Measurements from ENCODE around the gene GAL3ST2.
"Not testable (repeated sequence)": the region's sequence is repeated elsewhere in the genome, so short reads cannot be mapped to it uniquely, and the experiment has no call there.

The GAL3ST2 gene

DNA sequence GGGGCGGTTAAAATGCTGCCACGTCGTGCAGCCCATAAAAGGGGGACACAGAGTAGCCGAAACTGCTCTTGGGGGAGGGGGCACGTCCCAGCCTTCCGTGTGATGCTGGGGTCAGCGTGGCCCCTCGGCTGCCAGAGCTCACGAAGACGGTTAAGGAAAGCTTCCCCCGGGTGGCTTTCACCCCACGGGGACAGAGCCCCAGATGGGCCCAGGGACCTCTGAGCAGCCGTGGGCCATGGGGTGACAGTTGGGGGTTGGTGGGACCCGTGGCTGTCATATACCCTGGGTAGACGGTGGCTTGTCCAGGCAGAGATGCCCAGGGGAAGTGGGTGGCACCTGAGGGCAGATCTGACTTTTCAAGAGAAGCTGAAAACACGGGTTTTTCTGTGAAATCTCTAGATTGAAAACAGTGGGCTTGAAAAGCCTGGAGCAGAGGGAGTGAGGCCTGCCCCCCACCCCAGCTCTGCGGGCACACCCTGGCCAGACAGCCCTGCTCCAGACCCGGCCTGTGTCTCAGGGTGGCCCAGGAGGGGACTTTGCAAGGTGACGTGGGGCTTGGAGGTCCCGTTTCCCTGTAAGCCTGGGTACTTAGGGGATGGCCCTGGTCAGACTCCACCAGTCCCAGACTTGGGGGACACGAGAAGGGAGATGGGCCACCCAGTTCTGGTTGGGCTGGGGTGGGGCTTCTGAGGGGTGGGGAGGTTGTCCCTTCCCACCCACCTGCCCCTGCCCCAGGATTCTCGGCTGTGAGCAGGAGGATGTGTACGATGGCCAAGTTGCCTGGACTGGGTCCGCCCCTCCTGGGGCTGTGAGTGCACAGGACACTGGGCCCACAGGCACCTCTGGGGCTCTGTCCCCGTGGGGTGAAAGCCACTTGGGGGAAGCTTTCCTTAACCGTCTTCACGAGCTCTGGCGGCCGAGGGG lies 33.0 kb downstream of the GAL3ST2 start:
- peak; percentile 56 for DNase-seq

GRCh38 chr2:241810307-241811200 lies 33.9 kb downstream of the GAL3ST2 start:
- peak; percentile 52 for DNase-seq

DNA sequence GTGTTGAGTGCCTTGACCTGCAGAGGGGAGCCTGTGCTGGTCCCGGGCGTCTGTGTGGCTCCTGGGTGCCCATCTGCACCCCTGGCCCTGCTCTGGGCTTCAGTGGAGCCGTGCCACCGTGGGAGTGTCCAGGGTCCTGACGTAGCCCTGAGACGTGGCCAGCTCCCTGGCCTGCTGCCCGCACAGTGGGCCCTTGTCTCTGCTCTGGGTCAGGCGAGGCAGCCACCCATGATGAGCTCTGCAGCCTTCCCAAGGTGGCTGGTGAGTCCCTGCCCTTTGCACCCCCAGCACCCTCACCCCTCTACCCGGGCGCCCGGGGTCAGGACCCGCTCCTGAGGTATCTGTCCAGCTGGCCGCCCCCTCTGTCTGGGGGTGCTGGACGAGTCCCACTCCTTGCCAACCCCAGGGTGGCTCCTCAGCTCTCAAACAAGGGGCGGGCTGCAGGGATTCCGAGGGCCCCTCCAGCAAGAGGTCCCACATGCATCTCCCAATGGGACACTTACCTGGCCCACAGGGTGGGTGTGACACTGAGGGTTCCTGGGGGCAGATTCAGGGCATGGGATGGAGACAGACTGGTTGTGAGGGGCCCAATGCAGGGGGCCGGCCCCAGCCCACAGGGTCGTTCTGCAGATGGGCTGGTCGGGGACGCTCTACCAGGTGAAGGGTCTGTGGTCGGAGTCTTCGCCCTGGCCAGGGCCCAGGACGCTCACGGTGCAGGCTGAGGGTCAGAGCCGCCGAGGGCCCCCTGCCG lies 34.8 kb downstream of the GAL3ST2 start:
- no peak for DNase-seq

GRCh38 chr2:241811952-241812729 lies 35.5 kb downstream of the GAL3ST2 start:
- peak; percentile 55 for DNase-seq

GRCh38 chr2:241812730-241813643 lies 36.4 kb downstream of the GAL3ST2 start:
- DNase-seq = peak; percentile 55

DNA sequence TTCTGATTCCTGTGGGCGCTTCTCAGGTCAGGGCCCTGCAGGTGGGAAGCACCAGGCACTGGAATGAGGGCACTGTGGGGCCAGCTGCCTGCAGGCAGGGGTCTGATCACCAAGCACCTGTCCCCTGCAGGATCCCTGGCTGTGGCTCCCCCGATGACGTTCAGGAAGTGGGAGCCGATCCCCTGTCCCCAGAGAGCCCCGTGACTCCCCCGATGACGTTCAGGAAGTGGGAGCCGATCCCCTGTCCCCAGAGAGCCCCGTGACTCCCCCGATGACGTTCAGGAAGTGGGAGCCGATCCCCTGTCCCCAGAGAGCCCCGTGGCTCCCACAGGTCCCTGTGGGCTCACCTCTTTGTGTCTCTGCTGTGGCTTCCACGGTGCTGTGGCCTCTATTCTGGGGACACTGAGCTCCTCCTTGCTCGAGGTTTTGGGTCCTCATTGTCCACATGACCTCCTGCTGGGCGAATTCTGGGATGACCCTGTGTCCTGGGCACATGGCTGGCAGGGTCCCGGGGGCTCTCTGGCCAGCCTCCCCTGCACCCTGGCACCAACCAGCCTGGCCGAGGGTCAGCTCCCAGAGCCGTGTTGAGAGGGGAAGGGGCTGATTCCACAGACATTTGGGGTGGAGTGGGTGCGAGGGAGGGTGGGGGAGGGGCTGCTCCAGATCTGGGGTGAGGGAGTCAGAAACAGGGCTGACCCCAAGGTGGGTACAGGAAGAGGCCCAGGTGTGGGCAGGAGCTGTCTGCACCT lies 37.2 kb downstream of the GAL3ST2 start:
- DNase-seq = no peak

GRCh38 chr2:241814393-241814642 lies 37.7 kb downstream of the GAL3ST2 start:
- DNase-seq = no peak

DNA sequence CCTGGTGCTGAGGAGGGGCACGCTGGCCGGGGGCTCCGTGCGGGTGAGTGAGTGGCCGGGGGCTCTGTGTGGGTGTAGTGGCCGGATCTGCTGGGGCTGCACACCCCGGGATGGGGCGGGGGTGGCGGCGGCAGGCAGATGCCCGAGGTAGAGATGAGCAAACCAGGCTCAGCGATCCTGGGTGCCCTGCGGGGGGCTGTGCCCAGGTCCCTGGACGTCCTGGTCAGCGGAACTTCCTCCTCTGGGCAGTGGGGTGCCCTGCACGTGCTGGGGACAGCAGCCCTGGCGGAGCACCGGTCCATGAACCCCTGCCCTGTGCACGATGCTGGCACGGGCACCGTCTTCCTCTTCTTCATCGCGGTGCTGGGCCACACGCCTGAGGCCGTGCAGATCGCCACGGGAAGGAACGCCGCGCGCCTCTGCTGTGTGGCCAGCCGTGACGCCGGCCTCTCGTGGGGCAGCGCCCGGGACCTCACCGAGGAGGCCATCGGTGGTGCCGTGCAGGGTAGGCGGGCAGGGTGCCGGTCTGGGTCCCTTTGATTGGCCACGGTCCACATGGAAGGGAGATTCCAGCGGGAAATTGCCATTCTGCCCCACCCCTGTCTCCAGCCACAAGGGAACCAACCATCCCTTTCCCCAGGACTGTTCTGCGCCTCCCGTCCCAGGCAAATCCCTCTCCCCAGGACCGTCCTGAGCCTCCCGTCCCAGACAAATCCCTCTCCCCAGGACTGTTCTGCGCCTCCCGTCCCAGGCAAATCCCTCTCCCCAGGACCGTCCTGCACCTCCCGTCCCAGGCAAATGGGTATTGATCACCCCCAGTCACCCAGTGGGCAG lies 38.2 kb downstream of the GAL3ST2 start:
- peak; percentile 50 for DNase-seq

- DNase-seq = peak; percentile 51
Measured at GRCh38 chr2:241815477-241816430, 39.1 kb downstream of the GAL3ST2 start.

DNA sequence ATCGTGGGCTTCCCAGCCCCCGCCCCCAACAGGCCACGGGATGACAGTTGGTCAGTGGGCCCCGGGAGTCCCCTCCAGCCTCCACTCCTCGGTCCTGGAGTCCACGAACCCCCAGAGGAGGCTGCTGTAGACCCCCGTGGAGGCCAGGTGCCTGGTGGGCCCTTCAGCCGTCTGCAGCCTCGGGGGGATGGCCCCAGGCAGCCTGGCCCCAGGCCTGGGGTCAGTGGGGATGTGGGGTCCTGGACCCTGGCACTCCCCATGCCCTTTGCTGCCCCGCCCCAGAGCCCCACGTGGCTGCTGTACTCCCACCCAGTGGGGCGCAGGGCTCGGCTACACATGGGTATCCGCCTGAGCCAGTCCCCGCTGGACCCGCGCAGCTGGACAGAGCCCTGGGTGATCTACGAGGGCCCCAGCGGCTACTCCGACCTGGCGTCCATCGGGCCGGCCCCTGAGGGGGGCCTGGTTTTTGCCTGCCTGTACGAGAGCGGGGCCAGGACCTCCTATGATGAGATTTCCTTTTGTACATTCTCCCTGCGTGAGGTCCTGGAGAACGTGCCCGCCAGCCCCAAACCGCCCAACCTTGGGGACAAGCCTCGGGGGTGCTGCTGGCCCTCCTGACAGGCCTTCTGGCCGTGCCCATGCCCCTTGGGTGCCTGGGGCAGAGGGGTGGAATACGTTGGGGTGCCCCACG lies 40.0 kb downstream of the GAL3ST2 start:
- DNase-seq = peak; percentile 48

DNA sequence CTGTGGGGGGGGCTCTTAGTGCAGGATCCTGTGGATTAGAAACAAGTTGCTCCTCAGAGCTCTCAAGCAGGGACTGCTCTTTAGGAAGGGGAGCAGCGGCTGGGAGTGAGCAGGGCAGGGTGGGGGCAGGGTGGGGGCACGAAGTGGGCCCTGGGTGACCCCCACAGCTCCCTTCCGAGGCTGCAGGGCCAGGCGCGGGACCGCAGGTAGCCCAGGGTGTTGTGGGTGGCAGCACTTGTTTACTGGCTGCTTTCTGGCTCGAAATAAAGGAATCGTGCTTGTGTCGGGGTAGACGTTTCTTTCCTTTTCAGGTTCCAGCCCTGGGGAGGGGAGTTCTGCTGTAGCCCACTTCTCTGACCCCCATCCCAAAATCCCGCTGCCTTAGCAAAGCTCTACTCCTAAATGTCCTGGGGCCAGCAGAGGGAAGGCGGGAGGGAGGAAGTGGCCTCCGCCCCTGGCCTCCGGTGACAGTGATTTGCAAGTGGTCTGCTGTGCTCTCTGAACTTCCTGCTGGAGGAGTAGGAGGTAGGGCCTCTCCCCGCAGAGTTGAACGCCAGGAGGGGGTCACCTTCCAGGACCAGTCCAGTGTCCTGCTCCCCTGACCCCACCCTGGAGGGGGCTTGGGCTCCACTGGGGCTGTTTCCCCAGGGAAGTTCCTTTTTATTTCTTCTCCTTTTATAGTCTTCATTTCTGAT lies 40.7 kb downstream of the GAL3ST2 start:
- DNase-seq = peak; percentile 57

GRCh38 chr2:241817821-241818215 lies 41.2 kb downstream of the GAL3ST2 start:
- not testable (repeated sequence) for DNase-seq

DNA sequence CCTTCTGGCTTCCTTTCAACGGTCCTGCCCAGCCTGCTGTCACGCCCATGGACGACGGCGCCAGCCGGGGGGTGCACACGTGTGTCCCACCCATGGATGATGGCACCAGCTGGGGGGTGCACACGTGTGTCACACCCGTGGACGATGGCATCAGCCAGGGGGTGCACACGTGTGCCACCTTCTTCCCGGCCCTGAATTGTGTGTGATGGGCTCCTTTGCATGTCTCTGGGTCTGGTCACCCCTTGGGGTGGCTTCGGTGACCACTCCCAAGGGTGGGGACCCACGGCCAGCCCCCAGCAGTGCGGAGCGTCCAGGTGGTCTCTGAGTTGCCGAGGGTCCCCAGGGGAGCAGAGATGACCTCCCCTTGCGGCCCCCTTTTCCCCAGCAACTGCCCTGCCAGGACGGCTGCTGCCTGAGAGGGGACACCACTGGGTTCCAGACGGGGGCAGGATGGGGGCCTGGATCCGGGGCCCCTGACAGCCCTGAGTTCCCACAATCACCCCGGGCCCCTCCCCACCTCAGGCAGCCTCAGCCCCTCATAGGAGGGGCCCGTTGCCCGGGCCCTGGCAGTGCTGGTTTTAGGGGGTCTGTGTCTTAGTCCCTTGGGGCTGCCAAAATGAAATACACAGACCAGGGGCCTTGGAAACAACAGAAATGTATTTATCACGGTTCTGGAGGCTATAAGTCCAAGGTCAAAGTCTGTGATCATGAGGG lies 41.8 kb downstream of the GAL3ST2 start:
- peak; percentile 49 for DNase-seq

DNA sequence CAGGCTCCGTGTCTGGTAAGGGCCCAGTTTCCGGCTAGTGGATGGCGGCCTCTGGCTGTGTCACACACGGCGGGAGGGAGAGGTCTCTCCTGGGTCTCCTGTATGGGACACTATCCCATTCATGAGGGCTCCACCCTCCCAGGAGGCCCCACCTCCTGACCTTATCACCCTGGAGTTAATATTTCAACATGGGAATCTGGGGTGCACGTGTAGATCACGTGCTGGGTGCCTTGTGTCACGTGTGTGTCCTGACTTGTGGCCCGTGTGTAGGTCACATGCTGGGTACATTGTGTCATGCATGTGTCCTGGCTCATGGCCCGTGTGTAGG lies 42.3 kb downstream of the GAL3ST2 start:
- no peak for DNase-seq

DNA sequence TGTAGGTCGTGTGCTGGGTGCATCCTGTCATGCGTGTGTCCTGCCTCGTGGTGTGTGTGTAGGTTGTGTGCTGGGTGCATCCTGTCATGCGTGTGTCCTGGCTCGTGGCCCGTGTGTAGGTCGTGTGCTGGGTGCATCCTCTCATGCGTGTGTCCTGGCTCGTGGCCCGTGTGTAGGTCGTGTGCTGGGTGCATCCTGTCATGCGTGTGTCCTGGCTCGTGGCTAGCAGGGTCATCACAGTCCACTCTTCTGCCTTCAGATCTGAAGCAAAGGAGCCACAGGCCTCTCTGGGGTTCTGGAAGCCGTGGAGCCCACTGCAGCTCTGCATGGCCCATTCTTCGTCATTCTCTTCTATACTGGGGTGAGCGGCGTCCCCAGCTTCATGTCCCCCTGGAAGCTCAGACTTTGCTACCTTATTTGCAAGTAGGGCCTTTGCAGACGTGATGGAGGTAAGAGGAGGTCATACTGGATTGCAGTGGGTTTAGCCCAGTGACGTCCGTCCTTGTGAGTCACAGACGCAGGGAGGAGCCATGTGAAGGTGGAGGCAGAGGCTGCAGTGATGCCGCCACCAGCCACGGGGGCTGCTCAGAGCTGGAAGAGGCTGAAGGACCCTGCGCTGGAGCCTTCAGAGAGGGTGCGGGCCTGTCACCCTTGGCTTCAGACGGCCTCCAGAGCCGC lies 43.5 kb downstream of the GAL3ST2 start:
- peak; percentile 33 for DNase-seq
